ENCODE measurements around the gene CTRB1. TPM values are rescaled to one million over a fixed set of nuclear protein-coding genes. Genes with fewer than 3 reads are reported as not detected.

CTRB1 gene
- total and polyA plus RNA-seq, 2 donors (not counting 3 experiments of a cell fraction or from before 2014, with no cell fraction given) = not detected

DNA sequence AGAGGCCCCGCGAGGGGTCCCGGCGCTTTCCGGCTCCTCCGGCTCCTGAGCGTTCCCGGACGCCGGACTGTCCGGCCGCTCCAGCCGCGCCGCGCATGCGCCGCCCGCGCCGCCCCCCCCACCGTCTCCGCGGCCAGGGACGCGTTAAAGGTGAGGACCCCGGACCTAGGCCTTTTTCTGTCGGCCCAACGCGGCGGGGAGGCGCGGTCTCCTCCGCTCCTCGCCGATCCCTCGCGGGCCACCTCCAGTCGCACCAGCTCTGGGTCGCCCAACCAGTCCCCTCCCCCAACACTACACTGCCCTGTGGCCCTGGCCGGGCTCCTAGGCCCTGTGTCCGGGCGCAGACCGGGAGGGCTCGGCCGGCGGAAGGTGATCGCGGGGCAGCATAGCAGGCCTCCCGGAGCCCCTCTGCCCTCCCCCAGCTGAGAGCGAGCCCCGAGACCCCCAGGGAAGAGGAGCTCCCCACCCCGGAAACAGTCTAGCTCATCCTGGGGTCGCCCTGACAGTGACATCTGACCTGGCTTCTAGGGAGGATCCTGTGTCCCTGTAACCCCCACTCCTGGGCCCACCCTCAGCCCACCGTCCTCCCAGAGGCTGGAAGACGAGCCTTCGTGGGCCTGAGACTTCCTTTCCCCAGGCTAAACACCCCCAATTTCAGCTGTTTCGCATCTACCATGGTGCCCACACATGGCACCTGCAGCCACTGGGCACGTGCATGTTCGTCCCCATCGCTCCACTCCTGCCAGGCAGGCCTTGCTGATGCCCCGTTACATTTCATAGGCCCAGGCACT, 47.3 kb downstream of the CTRB1 start:
- Histone ChIP-seq H3K27me3 (ENCODE audit: control insufficient read depth in 2 of 2, insufficient read depth in 2 of 2, low read length in 2 of 2) (no peaks in the 10 kb centered on the region), H3K9ac (replicated peaks; ENCODE audit: extremely low read depth, insufficient read depth, low read length) (peak overlapping the region; percentile 94), H4K20me1 (replicated peaks; ENCODE audit: control insufficient read depth, extremely low read depth, insufficient read depth, low read length) (no peaks in the 10 kb centered on the region), H2AFZ (ENCODE audit: low read depth, low read length) (peak overlapping the region; percentile 49), H3K4me2 (ENCODE audit: insufficient read depth, low read length) (peak overlapping the region; percentile 54), H3K9me1 (replicated peaks; ENCODE audit: control insufficient read depth, extremely low read depth, insufficient read depth, low read length) (no peaks in the 10 kb centered on the region), H3K4me1 (ENCODE audit: control insufficient read depth, extremely low read depth, insufficient read depth, low read length) (peaks cover 46% of the 10 kb centered on the region), H3K4me3 (replicated peaks in 1 of 3; ENCODE audit: insufficient read depth in 1 of 3, low read depth in 1 of 3, low read length in 3 of 3) (peak overlapping the region; percentile 82 to 89 (median 88)), H3K9me3 (replicated peaks; ENCODE audit: control insufficient read depth, insufficient read depth, low read length) (no peaks in the 10 kb centered on the region), H3K79me2 (ENCODE audit: control insufficient read depth, insufficient read depth, low read length) (peaks cover 48% of the 10 kb centered on the region), H3K27ac (ENCODE audit: insufficient read depth, low read depth, low read length) (peak overlapping the region; percentile 93), H3K36me3 (ENCODE audit: control insufficient read depth in 2 of 2, extremely low read depth in 1 of 2, insufficient read depth in 2 of 2, low read length in 2 of 2) (peaks cover under 1 to 5% of the 10 kb centered on the region in 2 experiments)
- dilution Hi-C loops (cut with MboI; ENCODE audit: extremely low pct_ligation_motif_present, low sequenced_read_pairs) (no loop called here), intact Hi-C loops (cut with micrococcal nuclease) (loop anchor here (1.0 kb wide), 3 partner anchors 16 to 39 kb away; no protein-coding TSS in a partner anchor)
- FAIRE-seq = peak; percentile 81
- DNase-seq (ENCODE audit: low read depth, low spot score) = peak; percentile 71
- POLR2A ChIA-PET = no interaction called here
- TSS peak; percentile 38 for BruUV-seq (replicated peaks)
- TF ChIP-seq, protein P1, sequence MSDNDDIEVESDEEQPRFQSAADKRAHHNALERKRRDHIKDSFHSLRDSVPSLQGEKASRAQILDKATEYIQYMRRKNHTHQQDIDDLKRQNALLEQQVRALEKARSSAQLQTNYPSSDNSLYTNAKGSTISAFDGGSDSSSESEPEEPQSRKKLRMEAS (IDR thresholded peaks at IDR 0.05; ENCODE audit: insufficient read depth, insufficient read length) = no peak
- TF ChIP-seq JUN (IDR thresholded peaks at IDR 0.05; ENCODE audit: borderline replicate concordance, insufficient read depth, insufficient read length, low read depth) = no peak
- TF ChIP-seq FOS (IDR thresholded peaks at IDR 0.05; ENCODE audit: borderline replicate concordance, insufficient read depth, low read length) = no peak
- TF ChIP-seq, protein P2, sequence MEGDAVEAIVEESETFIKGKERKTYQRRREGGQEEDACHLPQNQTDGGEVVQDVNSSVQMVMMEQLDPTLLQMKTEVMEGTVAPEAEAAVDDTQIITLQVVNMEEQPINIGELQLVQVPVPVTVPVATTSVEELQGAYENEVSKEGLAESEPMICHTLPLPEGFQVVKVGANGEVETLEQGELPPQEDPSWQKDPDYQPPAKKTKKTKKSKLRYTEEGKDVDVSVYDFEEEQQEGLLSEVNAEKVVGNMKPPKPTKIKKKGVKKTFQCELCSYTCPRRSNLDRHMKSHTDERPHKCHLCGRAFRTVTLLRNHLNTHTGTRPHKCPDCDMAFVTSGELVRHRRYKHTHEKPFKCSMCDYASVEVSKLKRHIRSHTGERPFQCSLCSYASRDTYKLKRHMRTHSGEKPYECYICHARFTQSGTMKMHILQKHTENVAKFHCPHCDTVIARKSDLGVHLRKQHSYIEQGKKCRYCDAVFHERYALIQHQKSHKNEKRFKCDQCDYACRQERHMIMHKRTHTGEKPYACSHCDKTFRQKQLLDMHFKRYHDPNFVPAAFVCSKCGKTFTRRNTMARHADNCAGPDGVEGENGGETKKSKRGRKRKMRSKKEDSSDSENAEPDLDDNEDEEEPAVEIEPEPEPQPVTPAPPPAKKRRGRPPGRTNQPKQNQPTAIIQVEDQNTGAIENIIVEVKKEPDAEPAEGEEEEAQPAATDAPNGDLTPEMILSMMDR (IDR thresholded peaks at IDR 0.05; ENCODE audit: extremely low read depth in 1 of 2, insufficient read depth in 1 of 2, low read depth in 1 of 2, low read length in 2 of 2) = no peak
- no peak for TF ChIP-seq GATA2 (IDR thresholded peaks at IDR 0.05; ENCODE audit: insufficient read depth, insufficient read length, low read depth, low read length)
- peak; percentile 69 for TF ChIP-seq POLR2A (IDR thresholded peaks at IDR 0.05; ENCODE audit: low read depth, low read length)
- no peak for TF ChIP-seq MYC (IDR thresholded peaks at IDR 0.05; ENCODE audit: low read depth, low read length)
- no peak for TF ChIP-seq POLR2AphosphoS5 (IDR thresholded peaks at IDR 0.05; ENCODE audit: insufficient read depth, low read depth, low read length)
- CTCF ChIA-PET = interaction anchor here (0.8 to 3.2 kb wide), 5 partner anchors 13 to 119 kb away, joined by 3 to 16 read pairs (median 6); no protein-coding TSS in a partner anchor

Data from endothelial cell of umbilical vein (primary cell).